CD4-positive, alpha-beta memory T cell (primary cell): ENCODE results near the gene MTG1. TPM values are rescaled to one million over a fixed set of nuclear protein-coding genes. Genes with fewer than 3 reads are reported as not detected.

ENCODE experiments used
- CTCF ChIA-PET: fragments of 350-600 bp; sonication (Branson Sonifier 250); formaldehyde crosslinking; loops from one replicate; lab custom pipeline; 2021; ENCODE audit warnings: inconsistent platforms; ENCODE audit not compliant: partially characterized antibody; lab: Charles Lee
- POLR2A ChIA-PET: fragments of 350-600 bp; sonication (Branson Sonifier 250); formaldehyde crosslinking; loops from one replicate; lab custom pipeline; 2021; ENCODE audit not compliant: partially characterized antibody; lab: Charles Lee
- DNase-seq, 5 donors: peaks; one replicate each; pipeline versions ENCODE4 v3.0.0 to v3.0.0-alpha.2; 2020 to 2022; ENCODE audit warnings: mixed read lengths in 1 of 5
- H3K27ac ChIP-seq: one replicate; pipeline ENCODE4 v1.7.0; 2013; ENCODE audit warnings: low read depth, low read length
- H3K27me3 ChIP-seq: 2 replicates; pipeline ENCODE4 v1.7.0; 2013; ENCODE audit warnings: mild to moderate bottlenecking, low read length, moderate library complexity; ENCODE audit not compliant: insufficient read depth
- H3K36me3 ChIP-seq: 2 replicates; pipeline ENCODE4 v1.7.0; 2013; ENCODE audit warnings: mild to moderate bottlenecking, low read length, moderate library complexity; ENCODE audit not compliant: insufficient read depth
- H3K4me1 ChIP-seq: 2 replicates; pipeline ENCODE4 v1.7.0; 2013; ENCODE audit warnings: mild to moderate bottlenecking, low read length, moderate library complexity; ENCODE audit not compliant: insufficient read depth
- H3K4me3 ChIP-seq, 2 donors: one replicate each; pipeline ENCODE4 v1.7.0; 2013; ENCODE audit warnings: low read length in 2 of 2, mild to moderate bottlenecking in 1 of 2
- H3K9me3 ChIP-seq, 2 donors: one replicate each; pipeline ENCODE4 v1.7.0; 2013; ENCODE audit warnings: low read length in 2 of 2, control low read depth in 1 of 2; ENCODE audit not compliant: control insufficient read depth in 1 of 2
- H3K27ac Mint-ChIP-seq, 7 donors: one replicate each; pipeline ENCODE4 v1.8.0; 2020 to 2021; ENCODE audit warnings: mixed read lengths in 7 of 7, mild to moderate bottlenecking in 6 of 7, inconsistent platforms in 3 of 7, moderate library complexity in 3 of 7
- H3K27me3 Mint-ChIP-seq, 2 donors: one replicate each; pipeline ENCODE4 v1.8.0; 2020 to 2021; ENCODE audit warnings: mixed read lengths in 2 of 2
- H3K36me3 Mint-ChIP-seq, 2 donors: one replicate each; pipeline ENCODE4 v1.8.0; 2020 to 2021; ENCODE audit warnings: mixed read lengths in 2 of 2, inconsistent platforms in 1 of 2, mild to moderate bottlenecking in 1 of 2
- H3K4me1 Mint-ChIP-seq, 4 donors: one replicate each; pipeline ENCODE4 v1.8.0; 2020 to 2021; ENCODE audit warnings: mixed read lengths in 4 of 4, mild to moderate bottlenecking in 1 of 4
- H3K4me3 Mint-ChIP-seq, 8 donors: one replicate each; pipeline ENCODE4 v1.8.0; 2020 to 2021; ENCODE audit warnings: mixed read lengths in 8 of 8, mild to moderate bottlenecking in 7 of 8, moderate library complexity in 6 of 8, inconsistent platforms in 3 of 8
- H3K9me3 Mint-ChIP-seq, 8 donors: one replicate each; pipeline ENCODE4 v1.8.0; 2020 to 2021; ENCODE audit warnings: mixed read lengths in 8 of 8, mild to moderate bottlenecking in 5 of 8, inconsistent platforms in 3 of 8, moderate library complexity in 1 of 8
- intact Hi-C: fragments of 100-400 bp; cut with micrococcal nuclease; formaldehyde crosslinking; loops from one replicate; pipeline ENCODE4 v1.15.1; 2023
- polyA plus RNA-seq, 2 donors: library from polyadenylated mRNA; unstranded; fragments of 300-500 nt; fragmentation: Illumina TruSeq; gene quantifications; one replicate each; pipeline ENCODE4 v1.2.3, GENCODE V29; 2021
- total RNA-seq, 2 experiments: library from RNA; stranded (reverse); gene quantifications; one replicate each; pipeline ENCODE4 v1.2.3, GENCODE V29; 2021

The MTG1 gene
- total and polyA plus RNA-seq, 4 experiments from 2014 or later: 32.6 to 65.4 (median 50.9) TPM

DNA sequence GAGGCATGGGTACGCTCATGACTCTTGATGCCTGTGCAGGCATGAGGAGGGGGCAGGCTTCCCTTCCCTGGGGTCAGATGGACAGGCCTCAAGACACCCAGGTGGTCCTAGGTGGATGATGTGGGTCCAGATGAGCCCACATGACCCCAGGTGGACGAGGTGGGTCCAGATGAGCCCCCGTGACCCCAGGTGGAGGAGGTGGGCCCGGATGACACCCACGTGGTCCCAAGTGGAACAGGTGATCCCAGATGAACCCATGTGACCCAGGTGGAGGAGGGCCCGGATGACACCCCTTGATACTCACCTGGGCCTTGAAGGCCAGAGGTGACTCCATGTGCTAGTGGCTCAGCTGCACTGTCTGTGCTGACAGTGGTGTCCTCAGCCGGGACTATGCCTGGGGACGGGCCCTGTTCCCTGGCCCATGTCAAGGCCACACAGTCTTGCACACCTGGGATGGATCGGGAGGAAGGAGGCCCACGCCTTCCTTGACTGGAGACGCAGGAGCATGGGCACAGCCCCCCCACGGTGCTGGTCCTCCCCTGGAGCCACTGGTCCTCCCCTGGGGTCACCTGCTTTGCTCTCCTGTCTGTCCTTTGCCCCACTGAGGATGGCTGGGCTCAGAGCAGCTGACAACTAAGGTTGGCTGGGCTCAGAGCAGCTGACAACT is 43.5 kb upstream of the MTG1 start:
- Histone ChIP-seq H3K27ac (no peak overlapping the region), H3K4me1 (no peaks in the 10 kb centered on the region), H3K36me3 (no peaks in the 10 kb centered on the region), H3K9me3 (no peaks in the 10 kb centered on the region), H3K4me3 (no peak overlapping the region), H3K27me3 (peaks cover 4% of the 10 kb centered on the region)
- peak overlapping the region in 1 of 7 donors; percentile 63 for H3K27ac Mint-ChIP-seq
- peaks cover 0 to 3% (median under 1%) of the 10 kb centered on the region in 4 donors for H3K4me1 Mint-ChIP-seq
- peak in 1 of 5 donors; percentile 23 for DNase-seq
- intact Hi-C loops: no loop called here
- CTCF ChIA-PET: interaction anchor here (1.1 kb wide), 1 partner anchor 21 kb away, joined by 3 read pairs; no protein-coding TSS in a partner anchor
- no peaks in the 10 kb centered on the region for H3K36me3 Mint-ChIP-seq
- H3K9me3 Mint-ChIP-seq: no peaks in the 10 kb centered on the region
- peaks cover 9 to 11% of the 10 kb centered on the region in 2 donors for H3K27me3 Mint-ChIP-seq
- no peak overlapping the region for H3K4me3 Mint-ChIP-seq
- POLR2A ChIA-PET: no interaction called here

DNA sequence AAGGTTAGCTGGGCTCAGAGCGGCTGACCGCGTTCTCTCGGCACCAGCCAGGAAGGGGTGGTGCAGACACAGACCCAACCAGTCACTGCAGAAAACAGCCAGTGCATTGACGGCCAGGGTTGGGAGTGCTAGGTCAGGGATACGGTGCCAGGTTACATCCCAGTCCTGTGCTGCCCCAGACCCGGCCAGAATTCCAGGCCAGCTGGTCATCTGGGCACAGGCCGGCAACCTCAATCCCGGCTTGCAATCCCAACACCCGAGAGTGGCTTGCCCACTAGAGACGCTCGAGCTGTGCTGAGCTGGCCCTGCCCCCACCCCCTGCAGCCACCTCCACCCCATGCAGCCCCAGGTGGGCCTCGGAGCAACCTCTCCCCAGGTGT is 43.0 kb upstream of the MTG1 start:
- H3K27me3 Mint-ChIP-seq: peaks cover 4 to 6% of the 10 kb centered on the region in 2 donors
- CTCF ChIA-PET: interaction anchor here (1.1 kb wide), 1 partner anchor 21 kb away, joined by 3 read pairs; no protein-coding TSS in a partner anchor
- no peak overlapping the region for H3K27ac ChIP-seq

DNA sequence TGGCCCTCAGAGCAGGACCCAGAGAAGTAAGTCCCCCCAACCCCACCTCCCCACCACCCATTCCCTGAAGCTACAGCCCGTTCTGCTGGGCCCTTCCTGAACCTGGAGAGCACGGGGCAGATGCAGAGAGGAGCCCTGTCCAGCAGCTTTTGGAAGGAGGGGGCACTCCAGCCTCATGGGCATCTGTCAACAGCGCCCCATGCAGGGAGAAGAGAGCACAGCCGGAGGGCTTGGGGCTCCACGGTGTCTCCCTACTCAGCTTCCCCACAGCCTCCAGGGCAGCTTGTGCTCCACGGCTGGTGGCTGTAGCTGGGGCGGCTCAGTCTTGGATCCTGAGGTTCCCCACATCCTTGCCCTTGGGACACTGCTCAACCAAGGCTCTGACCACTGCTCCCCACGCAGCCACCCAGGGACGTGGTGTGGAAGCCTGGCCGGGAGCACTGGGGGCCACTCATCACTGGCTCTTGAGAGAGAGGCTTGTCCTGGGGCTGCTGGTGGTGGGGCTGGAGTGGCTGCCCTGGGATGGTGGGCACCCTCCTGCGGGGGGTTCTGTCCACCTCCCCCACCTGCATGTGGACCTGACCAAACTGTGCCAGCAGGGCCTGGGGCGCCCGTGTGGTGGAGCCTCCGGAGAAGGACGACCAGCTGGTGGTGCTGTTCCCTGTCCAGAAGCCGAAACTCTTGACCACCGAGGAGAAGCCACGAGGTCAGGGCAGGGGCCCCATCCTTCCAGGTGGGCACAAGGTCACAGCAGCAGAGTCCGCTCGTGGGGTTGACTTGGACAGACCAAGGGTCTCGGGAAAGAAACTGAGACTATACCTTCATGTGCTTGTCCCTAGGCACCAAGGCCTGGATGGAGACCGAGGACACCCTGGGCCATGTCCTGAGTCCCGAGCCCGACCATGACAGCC is 42.3 kb upstream of the MTG1 start:
- H3K36me3 Mint-ChIP-seq: no peaks in the 10 kb centered on the region
- H3K9me3 Mint-ChIP-seq: no peaks in the 10 kb centered on the region
- Histone ChIP-seq H3K9me3 (no peaks in the 10 kb centered on the region), H3K27me3 (peaks cover 4% of the 10 kb centered on the region), H3K27ac (no peak overlapping the region), H3K4me1 (peaks cover 6% of the 10 kb centered on the region), H3K4me3 (no peak overlapping the region), H3K36me3 (no peaks in the 10 kb centered on the region)
- H3K4me1 Mint-ChIP-seq: peaks cover 0 to 4% (median 2%) of the 10 kb centered on the region in 4 donors
- ChIA-PET POLR2A (no interaction called here), CTCF (interaction anchor here (1.1 kb wide), 1 partner anchor 22 kb away, joined by 3 read pairs; no protein-coding TSS in a partner anchor)
- H3K27ac Mint-ChIP-seq: no peak overlapping the region
- intact Hi-C loops: no loop called here
- DNase-seq: peak in 1 of 5 donors; percentile 36
- peaks cover 4 to 6% of the 10 kb centered on the region in 2 donors for H3K27me3 Mint-ChIP-seq
- no peak overlapping the region for H3K4me3 Mint-ChIP-seq

More for the DNA sequence above, 43.0 kb upstream of the MTG1 start:
- no peak overlapping the region for H3K27ac Mint-ChIP-seq
- Histone ChIP-seq H3K27me3 (peaks cover 4% of the 10 kb centered on the region), H3K4me3 (no peak overlapping the region), H3K9me3 (no peaks in the 10 kb centered on the region), H3K4me1 (no peaks in the 10 kb centered on the region), H3K36me3 (no peaks in the 10 kb centered on the region)
- intact Hi-C loops: no loop called here
- POLR2A ChIA-PET: no interaction called here
- DNase-seq: peak in 1 of 5 donors; percentile 5
- H3K9me3 Mint-ChIP-seq: no peaks in the 10 kb centered on the region
- no peak overlapping the region for H3K4me3 Mint-ChIP-seq
- peaks cover 0 to 3% (median under 1%) of the 10 kb centered on the region in 4 donors for H3K4me1 Mint-ChIP-seq
- no peaks in the 10 kb centered on the region for H3K36me3 Mint-ChIP-seq

DNA sequence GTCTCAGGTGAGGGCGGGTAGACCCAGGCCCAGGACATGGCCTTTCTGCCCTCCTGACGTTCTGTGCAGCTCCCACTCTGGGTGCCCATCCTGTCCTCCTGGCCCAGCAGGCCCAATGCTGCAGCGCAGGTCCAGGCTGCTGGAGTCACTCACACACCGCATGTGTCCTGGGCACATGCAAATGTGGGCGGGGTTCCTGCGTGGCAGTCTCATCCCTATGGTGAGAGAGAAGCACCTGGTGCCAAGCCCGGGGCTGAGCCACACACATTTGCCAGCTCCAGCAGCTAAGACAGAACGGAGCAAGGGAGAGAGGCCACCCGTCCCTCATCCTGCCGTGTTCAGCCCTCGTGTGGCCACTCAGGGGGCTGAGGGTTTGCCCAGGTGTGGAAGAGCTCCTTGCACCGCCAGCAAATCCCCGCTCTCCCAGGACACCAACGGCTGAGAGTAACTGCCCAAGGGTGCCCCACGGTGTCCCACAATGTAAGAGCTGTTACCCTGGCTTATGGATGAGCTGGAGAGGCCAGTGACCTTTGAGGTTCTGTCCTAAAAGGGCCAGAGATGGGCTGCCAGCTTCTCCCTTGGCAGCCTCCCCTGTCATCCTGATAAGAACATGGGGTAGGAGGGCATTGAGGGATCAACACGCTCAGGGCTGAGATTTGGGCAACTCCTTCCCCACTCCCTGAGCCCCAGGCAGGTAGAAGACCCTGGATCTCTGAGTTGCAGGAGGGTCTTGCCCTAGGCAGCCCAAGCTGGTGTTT is 40.6 kb upstream of the MTG1 start:
- CTCF ChIA-PET: interaction anchor here (0.6 to 1.5 kb wide), 3 partner anchors 10 to 96 kb away, joined by 3 to 4 read pairs (median 4); no protein-coding TSS in a partner anchor
- Histone ChIP-seq H3K4me3 (no peak overlapping the region), H3K36me3 (no peaks in the 10 kb centered on the region), H3K4me1 (peaks cover 8% of the 10 kb centered on the region), H3K27ac (no peak overlapping the region), H3K9me3 (no peaks in the 10 kb centered on the region), H3K27me3 (peaks cover 4% of the 10 kb centered on the region)
- Mint-ChIP-seq H3K27ac (no peak overlapping the region), H3K27me3 (peaks cover 4 to 6% of the 10 kb centered on the region in 2 donors), H3K9me3 (no peaks in the 10 kb centered on the region), H3K4me1 (peaks cover 0 to 4% (median 2%) of the 10 kb centered on the region in 4 donors), H3K4me3 (no peak overlapping the region), H3K36me3 (no peaks in the 10 kb centered on the region)
- POLR2A ChIA-PET: interaction anchor here (1.2 to 1.7 kb wide), 3 partner anchors 9 to 52 kb away, joined by 3 to 5 read pairs (median 4); no protein-coding TSS in a partner anchor
- intact Hi-C loops: no loop called here
- DNase-seq: peak in 1 of 5 donors; percentile 32

DNA sequence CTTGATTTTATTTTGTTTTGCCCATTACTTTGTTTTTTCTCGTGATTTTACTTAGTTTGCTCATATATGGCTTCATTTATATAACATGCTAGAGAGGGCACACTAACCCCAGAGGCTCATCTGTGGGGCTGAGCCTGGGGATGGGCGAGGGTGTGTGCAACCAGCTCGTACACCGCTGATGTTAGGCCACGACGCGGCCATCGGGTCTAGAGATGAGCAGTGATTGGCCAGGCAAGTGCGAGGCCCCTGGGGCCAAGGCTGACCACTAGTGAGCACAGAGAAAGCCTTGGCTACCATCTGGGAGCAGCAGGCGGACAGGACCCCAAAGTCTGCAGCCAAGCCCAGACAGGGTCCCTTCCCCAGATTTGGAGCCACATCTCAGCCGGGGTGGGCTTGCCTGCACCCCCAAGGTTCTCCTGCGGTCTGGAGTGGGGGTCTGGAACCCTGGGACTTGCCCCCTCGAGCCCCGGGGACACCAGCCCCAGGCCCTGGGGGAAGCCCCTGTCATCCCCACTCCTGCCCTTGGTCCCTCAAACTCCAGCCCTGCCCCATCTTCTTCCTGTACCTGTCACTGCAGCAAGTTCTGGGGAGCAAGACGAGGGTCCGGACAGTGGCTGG is 39.9 kb upstream of the MTG1 start:
- Histone ChIP-seq H3K9me3 (no peaks in the 10 kb centered on the region), H3K4me1 (peaks cover 8% of the 10 kb centered on the region), H3K36me3 (no peaks in the 10 kb centered on the region), H3K4me3 (no peak overlapping the region), H3K27me3 (peaks cover 2% of the 10 kb centered on the region), H3K27ac (no peak overlapping the region)
- intact Hi-C loops: no loop called here
- Mint-ChIP-seq H3K4me3 (no peak overlapping the region), H3K9me3 (no peaks in the 10 kb centered on the region), H3K4me1 (peaks cover 0 to 4% (median 2%) of the 10 kb centered on the region in 4 donors), H3K27ac (no peak overlapping the region), H3K27me3 (peaks cover 2 to 3% of the 10 kb centered on the region in 2 donors), H3K36me3 (no peaks in the 10 kb centered on the region)
- CTCF ChIA-PET: interaction anchor here (0.6 to 1.5 kb wide), 3 partner anchors 9 to 96 kb away, joined by 3 to 4 read pairs (median 4); no protein-coding TSS in a partner anchor
- POLR2A ChIA-PET: interaction anchor here (1.2 to 1.7 kb wide), 3 partner anchors 10 to 52 kb away, joined by 3 to 5 read pairs (median 4); no protein-coding TSS in a partner anchor
- peak in 1 of 5 donors; percentile 11 for DNase-seq

DNA sequence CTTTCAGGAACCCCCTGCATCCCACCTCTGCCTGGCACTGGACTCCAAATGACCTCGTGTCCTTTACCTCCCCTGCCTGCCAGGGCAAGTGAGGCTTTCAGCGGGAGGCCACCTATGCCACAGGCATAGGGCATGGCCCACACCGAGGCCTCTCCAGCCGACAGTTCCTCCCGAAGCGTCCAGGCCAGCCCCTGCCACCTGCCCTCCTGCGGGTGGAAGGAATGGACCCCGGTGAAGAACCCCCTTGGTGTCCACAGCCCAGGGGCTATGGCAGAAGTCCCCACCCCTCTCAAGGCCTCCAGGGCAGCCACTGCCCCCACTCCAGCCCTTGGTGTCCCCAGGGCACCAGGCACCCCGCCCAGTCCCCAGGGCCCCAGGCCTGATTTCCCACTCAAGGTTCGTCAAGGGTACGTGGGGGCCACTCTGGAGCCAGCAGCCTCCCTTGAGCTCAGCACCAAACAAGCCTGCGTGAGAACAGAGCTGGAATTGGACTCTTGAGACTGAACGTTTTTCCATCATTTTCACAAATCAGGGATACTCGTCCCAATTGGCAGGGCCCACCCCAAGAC is 39.2 kb upstream of the MTG1 start:
- peak in 1 of 5 donors; percentile 22 for DNase-seq
- Histone ChIP-seq H3K27me3 (no peaks in the 10 kb centered on the region), H3K9me3 (no peaks in the 10 kb centered on the region), H3K36me3 (no peaks in the 10 kb centered on the region), H3K27ac (no peak overlapping the region), H3K4me3 (no peak overlapping the region), H3K4me1 (peaks cover 8% of the 10 kb centered on the region)
- CTCF ChIA-PET: interaction anchor here (0.8 kb wide), 1 partner anchor 25 kb away, joined by 3 read pairs; no protein-coding TSS in a partner anchor
- peaks cover 0 to 4% (median under 1%) of the 10 kb centered on the region in 4 donors for H3K4me1 Mint-ChIP-seq
- H3K4me3 Mint-ChIP-seq: no peak overlapping the region
- intact Hi-C loops: loop anchor here (5.0 kb wide), 1 partner anchor 38 kb away; the partner anchor contains the start of gene MTG1
- POLR2A ChIA-PET: interaction anchor here (1.0 to 5.3 kb wide), 2 partner anchors 25 to 35 kb away, joined by 3 to 38 read pairs; no protein-coding TSS in a partner anchor
- H3K36me3 Mint-ChIP-seq: no peaks in the 10 kb centered on the region
- H3K27me3 Mint-ChIP-seq: no peaks in the 10 kb centered on the region
- H3K27ac Mint-ChIP-seq: no peak overlapping the region
- no peaks in the 10 kb centered on the region for H3K9me3 Mint-ChIP-seq
